ENCODE measurements around the gene AMOTL1. TPM values are rescaled to one million over a fixed set of nuclear protein-coding genes. Genes with fewer than 3 reads are reported as not detected.

The AMOTL1 gene
- total RNA-seq, 2 donors from 2014 or later: 45.0 to 60.0 TPM

DNA sequence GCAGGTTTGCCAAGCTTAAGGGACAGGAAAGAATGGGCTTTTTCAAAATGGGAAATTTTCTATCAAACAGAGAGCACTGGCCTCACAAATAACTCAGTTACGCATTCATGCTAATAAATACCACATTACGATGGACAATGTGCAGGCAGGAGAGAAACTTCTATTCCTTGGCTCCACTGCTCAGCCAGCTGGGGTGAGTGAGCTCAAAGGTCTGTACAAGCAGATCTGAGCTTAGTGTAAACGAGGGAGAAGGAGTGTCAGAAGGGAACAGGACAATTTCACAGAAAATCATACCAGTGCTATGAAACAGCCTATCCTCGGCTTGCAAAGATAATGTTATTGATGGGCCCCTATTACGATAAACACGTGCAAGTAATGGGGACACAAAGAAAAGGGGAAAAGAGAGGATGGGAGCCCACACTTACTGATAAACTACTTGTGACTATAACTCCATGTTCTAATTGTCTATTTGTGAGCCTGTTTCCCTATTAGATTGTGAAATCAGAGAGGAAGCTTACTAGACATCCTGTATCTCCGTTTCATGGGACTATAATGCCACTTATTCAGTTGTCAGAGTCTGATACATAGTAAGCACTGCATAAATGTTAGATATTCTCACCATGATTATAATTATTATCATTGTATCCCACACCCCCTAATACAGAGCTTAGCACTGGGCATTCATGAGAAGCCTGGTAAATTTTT, 46.3 kb downstream of the AMOTL1 start:
- Histone ChIP-seq H3K9ac (ENCODE audit: extremely low read depth, low read length, poor library complexity, severe bottlenecking) (no peak overlapping the region), H3K4me1 (ENCODE audit: control insufficient read depth, insufficient read depth, low read length) (peaks cover 8% of the 10 kb centered on the region), H3K27ac (ENCODE audit: low read depth, low read length) (no peak overlapping the region), H3K27me3 (ENCODE audit: control insufficient read depth, insufficient read depth, low read length, poor library complexity, severe bottlenecking) (no peaks in the 10 kb centered on the region), H3K9me3 (ENCODE audit: control insufficient read depth, low read length) (peaks cover 66% of the 10 kb centered on the region), H3K36me3 (ENCODE audit: control insufficient read depth, insufficient read depth, low read length) (peaks cover 85% of the 10 kb centered on the region), H3K4me3 (ENCODE audit: low read length) (peak overlapping the region; percentile 54)
- Mint-ChIP-seq H3K36me3 (ENCODE audit: low read depth) (peaks cover 76% of the 10 kb centered on the region), H3K4me1 (peaks cover 11% of the 10 kb centered on the region), H3K27me3 (ENCODE audit: insufficient read depth) (no peaks in the 10 kb centered on the region), H3K9me3 (peaks cover 66% of the 10 kb centered on the region), H3K27ac (no peak overlapping the region), H3K4me3 (no peak overlapping the region)
- TF ChIP-seq, protein P1, sequence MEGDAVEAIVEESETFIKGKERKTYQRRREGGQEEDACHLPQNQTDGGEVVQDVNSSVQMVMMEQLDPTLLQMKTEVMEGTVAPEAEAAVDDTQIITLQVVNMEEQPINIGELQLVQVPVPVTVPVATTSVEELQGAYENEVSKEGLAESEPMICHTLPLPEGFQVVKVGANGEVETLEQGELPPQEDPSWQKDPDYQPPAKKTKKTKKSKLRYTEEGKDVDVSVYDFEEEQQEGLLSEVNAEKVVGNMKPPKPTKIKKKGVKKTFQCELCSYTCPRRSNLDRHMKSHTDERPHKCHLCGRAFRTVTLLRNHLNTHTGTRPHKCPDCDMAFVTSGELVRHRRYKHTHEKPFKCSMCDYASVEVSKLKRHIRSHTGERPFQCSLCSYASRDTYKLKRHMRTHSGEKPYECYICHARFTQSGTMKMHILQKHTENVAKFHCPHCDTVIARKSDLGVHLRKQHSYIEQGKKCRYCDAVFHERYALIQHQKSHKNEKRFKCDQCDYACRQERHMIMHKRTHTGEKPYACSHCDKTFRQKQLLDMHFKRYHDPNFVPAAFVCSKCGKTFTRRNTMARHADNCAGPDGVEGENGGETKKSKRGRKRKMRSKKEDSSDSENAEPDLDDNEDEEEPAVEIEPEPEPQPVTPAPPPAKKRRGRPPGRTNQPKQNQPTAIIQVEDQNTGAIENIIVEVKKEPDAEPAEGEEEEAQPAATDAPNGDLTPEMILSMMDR (conservative IDR thresholded peaks at IDR 0.05): no peak
- WGBS, 2 experiments (ENCODE audit: insufficient coverage in 1 of 2, insufficient read length in 1 of 2): 97 to 99% methylated on average over 6 to 7 of the region's 7 CpGs
- no peak for DNase-seq

GRCh38 chr11:94815705-94816344, 47.7 kb downstream of the AMOTL1 start:
- Mint-ChIP-seq H3K27ac (no peak overlapping the region), H3K9me3 (peaks cover 69% of the 10 kb centered on the region), H3K27me3 (ENCODE audit: insufficient read depth) (no peaks in the 10 kb centered on the region), H3K4me3 (no peak overlapping the region), H3K4me1 (peaks cover 12% of the 10 kb centered on the region), H3K36me3 (ENCODE audit: low read depth) (peaks cover 79% of the 10 kb centered on the region)
- Histone ChIP-seq H3K36me3 (ENCODE audit: control insufficient read depth, insufficient read depth, low read length) (peaks cover 85% of the 10 kb centered on the region), H3K9ac (ENCODE audit: extremely low read depth, low read length, poor library complexity, severe bottlenecking) (no peak overlapping the region), H3K27me3 (ENCODE audit: control insufficient read depth, insufficient read depth, low read length, poor library complexity, severe bottlenecking) (no peaks in the 10 kb centered on the region), H3K27ac (ENCODE audit: low read depth, low read length) (no peak overlapping the region), H3K4me3 (ENCODE audit: low read length) (peak overlapping the region; percentile 63), H3K4me1 (ENCODE audit: control insufficient read depth, insufficient read depth, low read length) (peaks cover 8% of the 10 kb centered on the region), H3K9me3 (ENCODE audit: control insufficient read depth, low read length) (peaks cover 76% of the 10 kb centered on the region)
- peak; percentile 72 for DNase-seq
- 89% methylated on average over 4 of the region's 4 CpGs for WGBS, 2 experiments (ENCODE audit: insufficient coverage in 1 of 2, insufficient read length in 1 of 2)
- TF ChIP-seq, protein P1 (conservative IDR thresholded peaks at IDR 0.05): no peak

DNA sequence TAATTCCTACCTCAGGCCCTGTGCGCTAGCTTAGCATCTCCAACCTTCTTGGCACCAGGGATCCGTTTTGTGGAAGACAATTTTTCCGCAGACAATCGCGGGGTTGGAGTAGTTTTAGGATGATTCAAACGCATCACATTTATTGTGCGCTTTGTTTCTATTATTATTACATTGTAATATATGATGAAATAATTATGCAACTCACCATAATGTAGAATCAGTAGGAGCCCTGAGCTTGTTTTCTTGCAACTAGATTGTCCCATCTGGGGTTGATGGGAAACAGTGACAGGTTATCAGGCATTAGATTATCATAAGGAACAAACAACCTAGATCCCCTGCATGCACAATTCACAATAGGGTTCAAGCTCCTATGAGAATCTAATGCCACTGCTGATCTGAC, 52.3 kb downstream of the AMOTL1 start:
- H3K4me1 Mint-ChIP-seq: peaks cover 2% of the 10 kb centered on the region
- TF ChIP-seq, protein P1 (conservative IDR thresholded peaks at IDR 0.05): no peak
- Histone ChIP-seq H3K27ac (ENCODE audit: low read depth, low read length) (no peak overlapping the region), H3K9me3 (ENCODE audit: control insufficient read depth, low read length) (peaks cover 49% of the 10 kb centered on the region), H3K4me3 (ENCODE audit: low read length) (no peak overlapping the region), H3K9ac (ENCODE audit: extremely low read depth, low read length, poor library complexity, severe bottlenecking) (no peak overlapping the region), H3K27me3 (ENCODE audit: control insufficient read depth, insufficient read depth, low read length, poor library complexity, severe bottlenecking) (no peaks in the 10 kb centered on the region), H3K4me1 (ENCODE audit: control insufficient read depth, insufficient read depth, low read length) (peaks cover 4% of the 10 kb centered on the region), H3K36me3 (ENCODE audit: control insufficient read depth, insufficient read depth, low read length) (peaks cover 98% of the 10 kb centered on the region)
- no peak overlapping the region for H3K27ac Mint-ChIP-seq
- no peaks in the 10 kb centered on the region for H3K27me3 Mint-ChIP-seq (ENCODE audit: insufficient read depth)
- peaks cover 89% of the 10 kb centered on the region for H3K36me3 Mint-ChIP-seq (ENCODE audit: low read depth)
- 98% methylated on average over 5 of the region's 7 CpGs; no CpG with 5 or more reads in 1 of the 2 experiments for WGBS, 2 experiments (ENCODE audit: insufficient coverage in 1 of 2, insufficient read length in 1 of 2)
- DNase-seq: no peak
- peaks cover 40% of the 10 kb centered on the region for H3K9me3 Mint-ChIP-seq
- no peak overlapping the region for H3K4me3 Mint-ChIP-seq
